Activated B cell treated with CpG ODN at 0.5 μM for 24 hours (primary cell): Measurements from ENCODE around the gene AGBL4. TPM values are rescaled to one million over a fixed set of nuclear protein-coding genes. Genes with fewer than 3 reads are reported as not detected.
"Not testable (repeated sequence)": the region's sequence is repeated elsewhere in the genome, so short reads cannot be mapped to it uniquely, and the experiment has no call there.

Source experiments
- ATAC-seq: fragments of 200-7000 bp; cut with Tn5 transposase; one replicate; pipeline ENCODE4 v1.10.0; 2021; ENCODE audit warnings: low read depth, mild to moderate bottlenecking, moderate library complexity
- CTCF ChIA-PET: fragments of 350-600 bp; sonication (Branson Sonifier 250); formaldehyde crosslinking; loops from one replicate; lab custom pipeline; 2021; ENCODE audit warnings: antibody characterized with exemption; lab: Charles Lee
- POLR2A ChIA-PET: fragments of 350-600 bp; sonication (Branson Sonifier 250); formaldehyde crosslinking; loops from one replicate; lab custom pipeline; 2021; ENCODE audit warnings: antibody characterized with exemption; lab: Charles Lee
- DNase-seq: peaks from one replicate; pipeline ENCODE4 v3.0.0; 2022
- H3K27ac Mint-ChIP-seq: one replicate; pipeline ENCODE4 v1.8.0; 2020; ENCODE audit warnings: mixed read lengths
- H3K27me3 Mint-ChIP-seq: one replicate; pipeline ENCODE4 v1.8.0; 2021; ENCODE audit warnings: mixed read lengths
- H3K36me3 Mint-ChIP-seq: one replicate; pipeline ENCODE4 v1.8.0; 2021; ENCODE audit warnings: low read depth, mixed read lengths
- H3K4me1 Mint-ChIP-seq: one replicate; pipeline ENCODE4 v1.8.0; 2021; ENCODE audit warnings: mixed read lengths
- H3K4me3 Mint-ChIP-seq: one replicate; pipeline ENCODE4 v1.8.0; 2020; ENCODE audit warnings: mild to moderate bottlenecking, mixed read lengths
- H3K9me3 Mint-ChIP-seq: one replicate; pipeline ENCODE4 v1.8.0; 2020; ENCODE audit warnings: mixed read lengths
- intact Hi-C: fragments of 100-400 bp; cut with micrococcal nuclease; formaldehyde crosslinking; loops from one replicate; pipeline ENCODE4 v1.15.1; 2024
- total RNA-seq: library from RNA; stranded (reverse); gene quantifications from 2 replicates; pipeline ENCODE4 v1.2.3, GENCODE V29; 2022
- TF ChIP-seq, protein P1 (sequence below): fragments of 200-600 bp; IDR thresholded peaks from one replicate; pipeline ENCODE4 v1.8.0; 2022; ENCODE audit warnings: antibody characterized with exemption, mild to moderate bottlenecking

AGBL4 gene
- total RNA-seq, 1 donor from 2014 or later = 0.24 TPM

DNA sequence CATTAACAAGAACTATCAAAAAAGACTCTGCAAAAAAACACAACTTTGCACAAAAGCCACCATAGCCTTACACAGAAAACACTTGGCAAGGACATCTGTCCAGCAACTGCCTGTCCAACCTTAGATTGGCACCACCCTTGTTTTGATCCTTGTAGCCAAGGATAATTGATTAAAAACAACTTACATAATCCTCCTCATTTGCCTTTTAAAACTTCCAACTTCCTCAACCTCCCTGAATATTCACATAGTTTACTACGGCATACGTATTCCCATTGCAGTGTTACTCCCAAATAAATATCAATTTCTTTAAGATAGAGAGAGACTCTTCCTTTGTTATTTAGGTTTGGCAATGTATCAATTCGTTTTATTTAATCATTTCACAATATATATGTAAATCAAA lies 72.4 kb downstream of the AGBL4 start:
- DNase-seq (no peak), ATAC-seq (no peak)
- Mint-ChIP-seq H3K27ac (no peak overlapping the region), H3K4me1 (no peaks in the 10 kb centered on the region), H3K27me3 (no peaks in the 10 kb centered on the region), H3K4me3 (no peak overlapping the region), H3K9me3 (no peaks in the 10 kb centered on the region), H3K36me3 (no peaks in the 10 kb centered on the region)
- ChIA-PET CTCF (no interaction called here), POLR2A (no interaction called here)
- intact Hi-C loops = no loop called here
- TF ChIP-seq, protein P1, sequence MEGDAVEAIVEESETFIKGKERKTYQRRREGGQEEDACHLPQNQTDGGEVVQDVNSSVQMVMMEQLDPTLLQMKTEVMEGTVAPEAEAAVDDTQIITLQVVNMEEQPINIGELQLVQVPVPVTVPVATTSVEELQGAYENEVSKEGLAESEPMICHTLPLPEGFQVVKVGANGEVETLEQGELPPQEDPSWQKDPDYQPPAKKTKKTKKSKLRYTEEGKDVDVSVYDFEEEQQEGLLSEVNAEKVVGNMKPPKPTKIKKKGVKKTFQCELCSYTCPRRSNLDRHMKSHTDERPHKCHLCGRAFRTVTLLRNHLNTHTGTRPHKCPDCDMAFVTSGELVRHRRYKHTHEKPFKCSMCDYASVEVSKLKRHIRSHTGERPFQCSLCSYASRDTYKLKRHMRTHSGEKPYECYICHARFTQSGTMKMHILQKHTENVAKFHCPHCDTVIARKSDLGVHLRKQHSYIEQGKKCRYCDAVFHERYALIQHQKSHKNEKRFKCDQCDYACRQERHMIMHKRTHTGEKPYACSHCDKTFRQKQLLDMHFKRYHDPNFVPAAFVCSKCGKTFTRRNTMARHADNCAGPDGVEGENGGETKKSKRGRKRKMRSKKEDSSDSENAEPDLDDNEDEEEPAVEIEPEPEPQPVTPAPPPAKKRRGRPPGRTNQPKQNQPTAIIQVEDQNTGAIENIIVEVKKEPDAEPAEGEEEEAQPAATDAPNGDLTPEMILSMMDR = no peak

DNA sequence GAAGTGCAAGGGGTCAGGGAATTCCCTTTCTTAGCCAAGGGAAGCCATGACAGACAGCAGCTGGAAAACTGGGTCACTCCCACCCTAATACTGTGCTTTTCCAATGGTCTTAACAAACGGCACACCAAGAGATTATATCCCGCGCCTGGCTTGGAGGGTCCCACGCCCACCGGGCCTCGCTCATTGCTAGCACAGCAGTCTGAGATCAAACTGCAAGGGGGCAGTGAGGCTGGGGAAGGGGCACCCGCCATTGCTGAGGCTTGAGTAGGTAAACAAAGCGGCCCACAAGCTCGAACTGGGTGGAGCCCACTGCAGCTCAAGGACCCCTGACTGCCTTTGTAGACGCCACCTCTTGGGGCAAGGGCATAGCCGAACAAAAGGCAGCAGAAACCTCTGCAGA lies 108.5 kb downstream of the AGBL4 start:
- ATAC-seq, H3K4me1 Mint-ChIP-seq, H3K27me3 Mint-ChIP-seq, H3K9me3 Mint-ChIP-seq, H3K27ac Mint-ChIP-seq, H3K4me3 Mint-ChIP-seq, CTCF ChIA-PET, intact Hi-C loops, POLR2A ChIA-PET, H3K36me3 Mint-ChIP-seq, DNase-seq: not testable (repeated sequence)

DNA sequence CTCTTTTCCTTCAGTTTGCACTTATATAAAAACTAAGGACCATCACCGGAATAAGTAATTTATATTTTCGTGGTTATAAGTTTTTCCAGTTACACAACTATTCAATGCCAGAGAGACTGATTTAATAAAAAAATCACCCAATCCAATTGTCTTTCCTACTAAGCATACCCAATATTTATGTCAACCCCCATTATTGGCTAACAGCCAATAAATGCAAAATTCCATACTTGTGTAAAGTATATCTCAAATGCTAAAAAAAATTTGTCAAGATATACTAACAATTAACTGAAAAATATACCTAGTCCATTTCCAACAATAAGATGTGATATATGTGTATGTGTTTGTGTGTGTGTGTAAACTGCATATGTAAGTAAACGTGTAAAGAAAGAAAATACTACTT lies 117.4 kb downstream of the AGBL4 start:
- Mint-ChIP-seq H3K9me3 (no peaks in the 10 kb centered on the region), H3K36me3 (no peaks in the 10 kb centered on the region), H3K27ac (no peak overlapping the region), H3K4me3 (no peak overlapping the region), H3K27me3 (no peaks in the 10 kb centered on the region), H3K4me1 (no peaks in the 10 kb centered on the region)
- TF ChIP-seq, protein P1 = no peak
- POLR2A ChIA-PET = no interaction called here
- ATAC-seq = no peak
- CTCF ChIA-PET = no interaction called here
- no peak for DNase-seq
- intact Hi-C loops = no loop called here

DNA sequence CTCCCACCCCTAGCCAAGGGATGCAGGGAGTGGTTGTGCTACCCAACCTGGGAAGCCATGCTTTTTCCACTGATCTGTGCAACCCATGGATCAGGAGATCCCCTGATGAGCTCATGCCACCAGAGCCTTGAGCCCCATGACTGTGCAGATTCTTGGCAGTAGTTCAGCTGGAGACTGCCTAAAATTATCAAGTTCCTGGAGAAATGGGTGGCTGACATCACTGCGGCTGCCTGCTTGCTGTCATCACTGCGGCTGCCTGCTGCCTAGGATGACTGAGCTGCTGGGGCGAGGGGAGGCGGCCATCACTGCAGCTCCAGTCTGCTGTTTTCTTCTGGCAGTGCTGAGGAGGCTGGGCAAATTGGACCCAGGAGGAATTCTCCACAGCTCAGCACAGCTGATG lies 159.2 kb downstream of the AGBL4 start:
- POLR2A ChIA-PET = no interaction called here
- TF ChIP-seq, protein P1 = no peak
- H3K36me3 Mint-ChIP-seq = no peaks in the 10 kb centered on the region
- H3K4me3 Mint-ChIP-seq = no peak overlapping the region
- H3K27me3 Mint-ChIP-seq = no peaks in the 10 kb centered on the region
- H3K9me3 Mint-ChIP-seq = peaks cover 24% of the 10 kb centered on the region
- intact Hi-C loops = no loop called here
- no peak for DNase-seq
- no peak for ATAC-seq
- CTCF ChIA-PET = no interaction called here
- H3K4me1 Mint-ChIP-seq = no peaks in the 10 kb centered on the region
- H3K27ac Mint-ChIP-seq = no peak overlapping the region

DNA sequence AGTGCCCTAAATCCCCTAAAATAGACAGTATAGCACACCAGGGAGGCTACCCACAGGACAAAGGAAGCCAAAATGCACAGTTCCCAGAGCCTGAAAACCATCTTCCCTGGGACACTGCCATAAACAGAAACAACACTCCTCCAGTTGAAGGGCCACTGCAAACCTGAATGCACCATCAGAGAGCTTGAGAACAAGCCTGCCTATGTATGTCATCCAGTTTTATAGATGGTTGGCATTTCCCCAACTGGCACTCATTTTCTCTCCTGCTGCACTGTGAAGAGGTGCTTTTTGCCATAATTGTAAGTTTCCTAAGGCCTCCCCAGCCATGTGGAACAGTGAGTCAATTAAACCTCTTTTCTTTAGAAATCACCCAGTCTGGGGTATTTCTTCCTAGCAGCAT lies 169.0 kb downstream of the AGBL4 start:
- ChIA-PET CTCF (no interaction called here), POLR2A (no interaction called here)
- intact Hi-C loops = no loop called here
- Mint-ChIP-seq H3K4me3 (no peak overlapping the region), H3K27ac (no peak overlapping the region), H3K36me3 (no peaks in the 10 kb centered on the region), H3K4me1 (no peaks in the 10 kb centered on the region), H3K27me3 (no peaks in the 10 kb centered on the region), H3K9me3 (no peaks in the 10 kb centered on the region)
- no peak for ATAC-seq
- TF ChIP-seq, protein P1 = no peak
- DNase-seq = no peak

DNA sequence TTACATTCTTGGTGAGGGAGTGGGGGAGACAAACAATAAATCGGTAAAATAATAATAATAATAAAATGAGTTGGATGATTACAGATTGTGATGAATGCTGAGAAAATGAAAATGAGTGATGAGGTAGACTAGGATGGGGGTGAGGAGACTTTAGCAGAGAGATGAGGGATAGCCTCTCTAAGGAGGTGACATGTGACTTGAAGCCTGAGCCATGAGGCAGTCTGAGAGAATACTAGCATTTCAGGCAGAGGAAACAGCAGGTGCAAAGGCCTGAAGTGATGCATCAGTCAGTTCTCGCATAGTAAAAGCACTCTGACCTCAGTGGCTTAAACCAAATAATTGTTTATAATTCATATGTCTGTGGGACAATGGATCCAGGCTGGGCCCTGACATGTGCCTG lies 181.2 kb downstream of the AGBL4 start:
- H3K4me1 Mint-ChIP-seq = no peaks in the 10 kb centered on the region
- no peak for ATAC-seq
- DNase-seq = no peak
- H3K27me3 Mint-ChIP-seq = no peaks in the 10 kb centered on the region
- ChIA-PET POLR2A (no interaction called here), CTCF (no interaction called here)
- TF ChIP-seq, protein P1 = no peak
- no peak overlapping the region for H3K4me3 Mint-ChIP-seq
- intact Hi-C loops = no loop called here
- no peak overlapping the region for H3K27ac Mint-ChIP-seq
- H3K9me3 Mint-ChIP-seq = peaks cover 39% of the 10 kb centered on the region
- H3K36me3 Mint-ChIP-seq = no peaks in the 10 kb centered on the region
